HG03045 (cell line): ENCODE results near the gene MAP3K2.

Experiments
- ATAC-seq: cut with Tn5 transposase; IDR thresholded peaks from one replicate; pipeline ENCODE4 v1.9.1; 2021; ENCODE audit warnings: mild to moderate bottlenecking, moderate library complexity; ENCODE audit not compliant: unreplicated experiment

MAP3K2 gene

GRCh38 chr2:127384529-127384928, 3.2 kb downstream of the MAP3K2 start:
- ATAC-seq = no peak

- no peak for ATAC-seq
These were observed 4.9 kb downstream of the MAP3K2 start for GRCh38 chr2:127382831-127383230.

- no peak for ATAC-seq
These were observed 6.0 kb downstream of the MAP3K2 start for GRCh38 chr2:127381762-127382161.

- ATAC-seq = no peak
These were observed 7.9 kb downstream of the MAP3K2 start for GRCh38 chr2:127379712-127380355.

GRCh38 chr2:127378720-127379119, 9.1 kb downstream of the MAP3K2 start:
- ATAC-seq = no peak

GRCh38 chr2:127377262-127377661, 10.5 kb downstream of the MAP3K2 start:
- no peak for ATAC-seq

GRCh38 chr2:127376257-127376656, 11.5 kb downstream of the MAP3K2 start:
- ATAC-seq = no peak

GRCh38 chr2:127373362-127374083, 14.3 kb downstream of the MAP3K2 start:
- ATAC-seq = no peak

GRCh38 chr2:127371037-127371436, 16.7 kb downstream of the MAP3K2 start:
- no peak for ATAC-seq

- no peak for ATAC-seq
These were observed 17.8 kb downstream of the MAP3K2 start for GRCh38 chr2:127370010-127370409.

- ATAC-seq = no peak
These were observed 22.5 kb downstream of the MAP3K2 start for GRCh38 chr2:127365211-127365643.

GRCh38 chr2:127362971-127363370, 24.8 kb downstream of the MAP3K2 start:
- no peak for ATAC-seq

GRCh38 chr2:127361929-127362885, 25.6 kb downstream of the MAP3K2 start:
- ATAC-seq = no peak

- no peak for ATAC-seq
These were observed 27.5 kb downstream of the MAP3K2 start for GRCh38 chr2:127360242-127360641.

- ATAC-seq = no peak
These were observed 28.3 kb downstream of the MAP3K2 start for GRCh38 chr2:127359520-127359919.

- ATAC-seq = no peak
These were observed 28.8 kb downstream of the MAP3K2 start for GRCh38 chr2:127358971-127359370.

GRCh38 chr2:127358044-127358443, 29.7 kb downstream of the MAP3K2 start:
- no peak for ATAC-seq

- no peak for ATAC-seq
These were observed 30.2 kb downstream of the MAP3K2 start for GRCh38 chr2:127357591-127357990.

- ATAC-seq = no peak
These were observed 31.2 kb downstream of the MAP3K2 start for GRCh38 chr2:127356531-127356930.

- no peak for ATAC-seq
These were observed 32.3 kb downstream of the MAP3K2 start for GRCh38 chr2:127355407-127356008.
